HTERT RPE-1 (cell line): Measurements from ENCODE around the gene CFAP74.

ENCODE experiments used
- in situ Hi-C: fragments of 300-500 bp; cut with MboI; formaldehyde crosslinking; loops from 4 replicates; pipeline ENCODE4 v1.14.3; 2020; ENCODE audit warnings: low sequenced_read_pairs

CFAP74 gene

DNA sequence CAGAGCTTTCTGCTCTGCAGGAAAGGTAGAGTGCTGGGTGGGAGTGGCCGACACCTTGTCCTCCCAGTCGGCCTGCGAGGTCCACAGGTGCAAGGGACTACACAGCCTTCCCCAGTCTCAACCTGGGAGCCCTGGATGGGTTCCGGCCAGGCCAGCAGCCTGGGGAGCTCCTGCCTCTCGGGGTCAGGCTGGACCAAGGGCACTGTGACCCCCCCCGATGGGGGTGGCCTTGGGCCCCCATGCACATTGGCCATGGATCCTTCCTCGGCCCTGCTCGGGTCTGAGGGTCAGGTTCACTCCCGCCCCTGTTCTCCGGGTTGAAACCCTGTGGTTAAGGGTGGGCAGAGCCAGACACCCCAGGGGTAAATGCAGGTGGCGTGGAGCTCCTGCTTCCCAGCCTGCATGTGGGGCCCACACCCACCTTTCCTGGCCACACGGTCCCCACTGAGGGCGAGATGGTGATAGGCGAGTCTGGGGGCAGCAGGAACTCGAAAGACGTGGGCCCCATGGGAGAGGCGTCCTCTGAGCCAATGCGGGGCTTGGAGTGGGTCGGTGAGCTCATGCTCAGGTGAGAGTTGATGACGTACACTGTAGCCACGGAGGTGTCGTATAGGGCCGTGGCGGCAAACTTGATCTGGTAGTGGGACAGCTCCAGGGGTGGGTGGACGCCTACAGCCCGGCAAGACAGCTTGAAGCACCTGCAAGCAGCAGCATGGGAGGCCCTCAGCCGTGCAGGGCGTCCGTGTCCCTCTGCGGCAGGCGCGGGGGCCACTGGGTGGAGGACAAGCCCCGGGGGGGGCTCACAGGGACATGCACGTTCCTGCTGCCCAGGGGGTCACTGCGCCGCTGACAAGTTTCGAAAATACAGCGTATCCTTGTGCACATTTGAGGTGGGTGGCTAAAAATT is 73.7 kb downstream of the CFAP74 start:
- in situ Hi-C loops = no loop called here

DNA sequence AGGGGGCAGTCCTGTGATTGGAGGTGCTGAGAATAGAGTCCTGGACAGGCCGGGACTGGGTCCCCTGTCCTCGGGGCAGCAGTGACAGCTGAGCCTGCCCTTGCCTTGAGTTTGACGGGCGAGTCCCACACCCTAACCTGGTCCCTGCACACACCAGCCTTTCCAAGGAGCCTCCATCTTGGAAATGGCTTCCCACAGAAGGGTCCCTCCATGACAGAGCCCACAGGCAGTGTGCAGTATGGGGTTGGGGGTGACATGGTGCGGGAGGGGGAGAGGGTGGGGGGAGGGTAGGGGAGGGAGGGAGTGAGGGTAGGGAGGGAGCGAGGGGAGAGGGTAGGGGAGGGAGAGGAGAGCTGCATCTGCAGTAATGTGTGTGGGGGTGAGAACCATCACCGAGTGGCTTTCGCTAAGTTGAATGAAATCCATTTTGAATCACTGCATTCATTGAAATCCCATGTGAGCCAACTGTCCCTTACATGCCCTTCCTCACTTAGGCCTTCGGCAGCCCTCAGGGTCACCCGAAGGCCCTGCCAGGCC is 74.4 kb downstream of the CFAP74 start:
- in situ Hi-C loops = no loop called here

DNA sequence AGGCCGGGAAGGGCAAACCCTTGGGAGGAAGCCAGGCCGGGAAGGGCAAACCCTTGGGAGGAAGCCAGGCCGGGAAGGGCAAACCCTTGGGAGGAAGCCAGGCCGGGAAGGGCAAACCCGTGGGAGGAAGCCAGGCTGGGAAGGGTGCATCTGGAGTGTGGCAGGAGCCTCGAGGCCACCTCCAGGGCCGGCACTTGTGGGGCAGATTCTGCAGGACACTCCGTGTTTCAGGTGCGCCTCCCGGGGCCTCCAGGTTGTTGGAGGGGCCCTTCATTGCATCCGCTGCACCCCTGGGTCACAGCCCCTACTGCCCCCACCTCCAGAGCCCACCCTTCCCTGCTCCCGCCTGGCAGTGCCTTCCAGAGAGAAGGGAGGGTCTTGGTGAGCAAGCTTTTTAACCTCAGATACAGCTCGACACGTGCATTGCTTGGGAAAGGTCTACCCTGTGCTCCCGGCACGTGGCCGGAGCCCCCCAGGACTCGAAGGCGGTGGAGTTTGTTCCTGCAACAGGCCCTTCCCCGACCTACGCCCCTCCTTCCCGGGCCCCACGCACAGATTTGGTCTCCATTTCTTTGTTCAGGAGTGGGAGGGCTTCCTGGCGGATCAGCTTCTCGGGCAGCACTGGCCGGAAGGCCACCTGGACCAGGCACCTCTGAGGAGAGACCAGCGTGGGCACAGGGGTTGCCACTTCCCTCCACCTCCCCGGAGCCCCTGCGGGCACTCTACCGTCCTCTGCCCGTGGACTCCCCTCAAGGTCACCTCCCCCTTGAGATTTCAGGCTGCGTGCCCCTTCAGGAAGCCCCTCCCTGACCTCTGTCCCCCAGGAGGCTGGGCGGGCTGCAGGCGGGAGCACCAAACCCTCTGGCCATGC is 75.1 kb downstream of the CFAP74 start:
- in situ Hi-C loops = no loop called here

DNA sequence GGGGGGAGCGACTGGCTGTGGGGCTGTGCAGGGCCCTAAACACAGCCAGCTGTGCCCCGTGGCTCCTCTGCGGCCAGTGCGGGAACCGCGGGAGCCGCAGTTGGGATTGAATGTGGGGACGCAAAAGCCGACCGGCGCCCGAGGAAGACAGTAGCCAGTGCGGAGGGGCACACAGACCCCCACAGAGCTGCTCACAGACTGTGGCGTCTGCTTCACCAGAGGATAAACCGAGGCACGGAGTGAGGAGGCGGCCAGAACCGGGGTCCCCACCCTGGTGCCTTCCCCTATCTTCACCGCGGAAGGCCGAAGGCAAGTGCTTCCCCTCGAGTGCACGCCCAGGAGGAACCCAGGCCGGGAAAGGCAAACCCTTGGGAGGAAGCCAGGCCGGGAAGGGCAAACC is 75.8 kb downstream of the CFAP74 start:
- in situ Hi-C loops = no loop called here

DNA sequence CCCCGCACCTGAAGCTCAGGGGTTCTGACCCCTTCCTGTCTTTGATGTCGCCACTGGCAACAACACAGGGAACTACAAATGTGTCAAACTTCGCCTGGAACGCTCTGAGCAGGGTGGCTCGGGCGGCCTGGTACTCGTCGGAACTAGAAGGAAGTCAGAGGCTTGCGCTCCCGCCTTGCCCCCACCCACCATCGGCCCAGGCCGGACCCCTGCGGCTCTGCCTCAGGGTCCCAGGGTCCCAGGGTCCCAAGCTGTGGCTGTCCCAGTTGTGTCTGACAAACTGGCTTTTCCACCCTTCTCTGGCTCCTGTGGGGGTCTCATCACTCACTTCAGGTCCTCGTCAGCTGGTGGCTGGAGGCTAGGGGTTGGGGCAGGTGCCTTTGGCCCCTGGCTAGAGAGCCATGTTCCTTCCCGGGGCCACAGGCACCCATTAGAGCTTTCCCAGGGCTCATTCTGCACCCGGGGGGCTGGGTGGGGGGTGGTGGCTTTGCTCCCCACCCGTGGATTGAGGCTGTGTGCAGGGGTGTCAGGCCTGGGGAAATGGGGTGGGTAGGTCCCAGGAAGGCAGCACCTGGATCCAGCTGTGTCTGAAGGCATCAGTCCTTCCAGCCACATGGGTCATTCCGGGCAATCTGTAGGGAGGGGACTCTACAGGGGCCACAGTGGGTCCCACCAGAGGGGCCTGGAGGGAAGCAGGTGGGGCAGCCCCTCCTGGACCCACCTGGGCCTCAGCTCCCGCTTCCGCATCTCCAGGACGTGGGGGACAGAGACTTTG is 76.5 kb downstream of the CFAP74 start:
- in situ Hi-C loops = no loop called here

DNA sequence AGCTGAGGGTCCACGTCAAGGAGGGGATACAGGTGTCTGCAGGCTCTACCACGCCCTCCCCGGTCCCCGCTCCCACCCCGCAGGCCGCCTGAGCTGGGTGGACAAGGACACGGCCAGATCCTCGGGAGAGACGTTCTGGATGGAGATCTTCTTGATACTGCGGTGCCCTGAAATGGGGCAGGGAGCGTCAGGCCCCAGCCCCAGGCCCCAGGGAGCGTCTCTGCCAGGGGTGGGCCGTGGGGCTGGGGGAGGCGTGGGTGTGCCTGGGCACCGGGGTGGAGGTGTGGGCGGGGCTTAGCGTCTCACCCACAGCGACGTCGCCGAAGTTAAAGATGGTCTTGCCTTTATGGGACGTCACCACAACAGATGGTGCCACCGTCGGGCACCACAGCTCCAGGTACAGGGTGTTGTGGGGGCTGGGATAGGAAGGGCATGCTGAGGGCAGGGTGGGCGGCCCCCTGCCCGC is 77.2 kb downstream of the CFAP74 start:
- in situ Hi-C loops = no loop called here

DNA sequence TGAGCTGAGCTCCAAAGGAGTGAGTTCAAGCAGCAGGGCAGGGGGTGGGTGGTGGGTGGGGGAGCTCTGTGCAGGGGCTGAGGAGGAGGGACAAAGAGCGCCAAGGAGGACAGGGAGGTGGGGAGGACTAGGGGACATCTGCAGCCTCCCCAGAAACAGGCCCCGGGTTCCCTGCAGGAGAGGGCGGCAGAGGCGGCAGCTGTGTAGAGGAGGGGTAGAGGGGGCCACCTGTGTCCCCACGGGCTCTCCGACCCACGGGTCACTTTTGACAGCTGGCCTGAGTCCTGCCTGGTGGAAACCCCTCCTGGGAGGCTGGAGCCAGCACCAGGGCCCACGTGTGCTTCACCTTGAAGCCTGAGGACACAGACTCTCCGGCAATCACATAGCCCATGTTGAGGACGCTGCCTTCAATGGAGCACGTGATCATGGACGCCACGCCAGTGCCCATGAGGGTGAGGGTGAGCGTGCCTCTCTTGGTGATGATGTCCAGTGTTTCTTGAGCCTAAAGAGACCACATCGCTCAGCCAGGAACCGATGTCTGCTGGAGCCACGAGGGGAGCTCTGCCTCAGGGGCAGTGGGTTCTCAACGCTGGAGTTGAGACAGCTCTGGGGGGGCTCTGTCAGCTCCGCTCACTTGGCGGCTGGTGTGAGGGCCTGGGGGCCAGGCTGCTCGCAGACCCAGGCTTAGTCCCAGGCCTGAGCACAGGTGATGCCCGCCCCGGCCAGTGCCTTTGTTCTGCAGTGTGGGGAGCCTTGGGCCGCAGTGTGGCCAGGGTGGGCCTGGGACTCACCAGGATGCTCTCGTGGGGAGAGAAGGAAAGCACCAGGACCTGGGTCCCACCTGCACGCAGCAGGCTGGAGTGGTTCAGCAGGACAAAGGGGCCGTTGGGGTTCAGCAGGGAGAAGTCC is 77.9 kb downstream of the CFAP74 start:
- in situ Hi-C loops = no loop called here

DNA sequence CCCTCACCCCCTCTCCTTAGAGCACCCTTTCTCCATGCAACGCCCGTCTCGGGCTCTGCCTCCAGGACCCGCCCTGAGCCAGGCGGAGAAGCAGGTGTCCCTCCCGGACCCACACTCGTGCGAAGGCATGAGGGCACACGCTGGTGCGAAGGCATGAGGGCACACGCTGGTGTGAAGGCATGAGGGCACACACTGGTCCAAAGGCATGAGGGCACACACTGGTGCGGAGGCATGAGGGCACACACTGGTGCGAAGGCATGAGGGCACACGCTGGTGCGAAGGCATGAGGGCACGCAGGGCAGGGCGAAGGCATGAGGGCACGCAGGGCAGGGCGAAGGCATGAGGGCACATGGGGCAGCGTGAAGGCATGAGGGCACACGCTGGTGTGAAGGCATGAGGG is 78.7 kb downstream of the CFAP74 start:
- in situ Hi-C loops = no loop called here

DNA sequence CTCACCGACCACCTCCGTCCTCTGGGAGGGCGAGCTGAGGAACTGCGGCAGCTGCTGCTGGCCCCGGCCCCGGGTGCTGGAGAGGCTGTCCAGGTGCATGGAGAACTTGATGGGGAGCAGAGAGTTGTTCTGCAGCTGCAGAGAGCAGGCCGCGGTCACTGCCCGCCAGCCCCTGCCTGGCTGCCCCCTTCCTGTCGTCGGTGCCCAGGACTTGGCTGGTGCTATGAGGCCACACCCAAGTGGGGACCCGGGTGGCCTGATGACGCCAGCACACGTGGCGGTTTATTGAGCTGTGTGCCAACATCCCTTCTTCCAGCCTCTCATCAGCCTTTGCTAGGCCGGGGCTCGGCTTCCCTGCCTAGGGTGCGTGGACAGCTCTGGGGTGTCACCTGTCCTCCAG is 79.2 kb downstream of the CFAP74 start:
- in situ Hi-C loops = no loop called here

DNA sequence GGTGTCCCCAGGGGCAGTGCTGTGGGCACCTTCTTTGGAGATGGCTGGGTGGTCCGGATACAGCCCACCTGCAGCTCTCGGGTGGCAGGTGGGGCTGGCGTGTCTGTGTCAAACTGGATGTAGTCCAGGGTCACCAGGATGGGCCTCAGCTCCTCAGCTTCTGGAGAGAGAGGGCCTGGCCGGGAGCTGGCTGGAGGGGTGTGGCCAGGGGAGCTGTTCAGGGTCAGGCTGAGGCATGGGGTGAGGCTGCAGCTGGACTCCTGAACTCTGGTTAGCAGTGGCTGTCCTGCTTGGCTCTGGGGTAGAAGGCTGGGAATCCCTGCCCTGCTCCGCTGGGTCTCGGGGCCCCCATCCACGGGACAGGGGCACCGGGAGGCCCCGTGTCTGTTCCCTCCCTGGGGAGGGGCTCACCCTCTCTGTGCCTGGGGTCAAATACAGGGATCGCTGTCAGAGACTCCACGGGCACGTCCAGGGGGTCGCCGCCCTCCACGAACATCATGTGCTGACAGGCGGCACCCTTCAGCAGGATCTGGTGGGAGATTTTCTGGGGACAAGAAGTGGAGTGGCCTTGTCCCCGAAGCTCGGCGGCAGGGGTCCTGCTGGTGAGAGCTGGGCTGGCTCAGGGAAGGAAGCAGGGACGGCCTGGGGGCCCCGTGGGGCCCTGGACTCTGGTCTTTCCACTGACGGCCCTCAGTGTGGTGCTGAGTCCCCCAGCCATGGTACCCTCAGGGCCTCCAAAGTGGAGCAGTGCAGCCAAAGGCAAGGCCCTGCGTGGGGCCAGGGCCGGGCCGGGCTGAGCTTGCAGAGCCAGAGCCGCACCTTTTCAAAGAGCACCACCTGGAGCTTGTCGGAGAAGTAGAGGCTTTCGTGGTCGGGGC is 80.4 kb downstream of the CFAP74 start:
- in situ Hi-C loops = no loop called here

DNA sequence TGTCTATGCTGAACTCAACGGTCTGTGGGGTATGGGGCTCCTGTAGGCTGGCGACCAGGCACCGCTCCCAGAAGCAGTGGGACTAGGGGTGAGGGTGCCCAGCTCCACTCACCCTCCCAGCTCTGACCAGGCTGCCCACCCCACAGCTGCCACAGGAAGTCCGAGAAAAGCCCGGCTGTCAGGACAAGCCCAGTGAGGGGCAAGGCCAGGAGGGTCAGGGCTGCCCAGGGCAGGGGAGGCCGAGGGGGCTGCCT is 81.0 kb downstream of the CFAP74 start:
- in situ Hi-C loops = no loop called here

DNA sequence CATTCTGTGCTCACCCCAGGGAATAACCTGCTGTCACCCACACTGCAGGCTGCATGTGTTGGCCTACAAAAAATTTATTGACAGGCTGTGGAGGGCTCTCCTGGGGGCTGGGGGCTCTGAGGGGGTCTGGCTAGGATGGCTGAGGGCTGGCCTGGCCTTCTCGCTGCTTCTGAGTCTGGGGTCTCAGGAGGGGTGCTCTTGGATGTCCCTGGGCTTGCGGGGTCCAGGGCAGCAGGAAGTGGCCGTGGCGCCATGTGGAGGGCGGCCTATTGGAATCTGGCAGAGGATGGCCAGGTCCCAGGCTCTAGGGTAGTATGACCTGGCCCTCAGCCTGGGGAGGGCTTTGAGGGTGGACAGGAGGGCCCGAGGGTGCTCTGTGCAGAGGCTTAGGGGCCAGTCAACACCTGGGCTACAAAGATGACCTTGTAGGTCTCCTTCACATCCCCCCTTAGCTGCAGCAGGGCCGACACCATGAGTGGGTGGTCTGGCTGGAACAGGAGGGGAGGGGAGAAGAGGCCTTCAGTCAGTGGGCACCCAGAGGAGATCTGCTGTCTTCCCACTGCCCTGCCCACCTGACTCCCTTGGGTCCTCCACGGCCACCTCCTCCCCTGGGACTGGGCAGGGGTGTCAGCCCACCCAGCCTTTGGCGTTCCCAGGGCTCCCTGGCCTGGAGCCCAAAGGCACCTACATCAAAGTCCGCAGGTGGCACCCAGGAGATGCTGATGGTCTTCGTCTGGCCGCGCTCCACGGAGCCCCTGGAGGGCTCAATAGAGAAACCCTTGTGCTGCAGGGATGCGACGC is 81.5 kb downstream of the CFAP74 start:
- in situ Hi-C loops = no loop called here

DNA sequence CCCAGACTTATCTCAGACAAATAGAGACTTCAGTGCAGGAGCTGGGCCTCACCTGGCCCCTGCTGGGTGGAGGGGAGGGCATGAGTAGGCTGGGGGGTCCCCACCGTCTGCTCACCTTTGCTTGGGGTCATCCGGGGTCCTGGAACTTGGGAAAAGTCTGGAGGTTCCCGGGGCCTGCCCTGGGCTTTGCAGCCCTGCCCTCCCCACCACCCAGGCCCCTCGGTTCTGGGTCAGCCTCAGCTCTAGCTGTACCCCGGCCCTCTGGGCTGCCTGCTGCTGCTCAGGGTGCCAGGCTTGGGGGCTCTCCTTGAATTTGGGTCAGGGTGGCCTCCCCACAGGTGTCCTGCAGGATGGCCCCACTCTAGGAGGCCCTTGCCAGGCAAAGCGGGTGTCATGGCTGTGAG is 82.1 kb downstream of the CFAP74 start:
- in situ Hi-C loops = no loop called here

DNA sequence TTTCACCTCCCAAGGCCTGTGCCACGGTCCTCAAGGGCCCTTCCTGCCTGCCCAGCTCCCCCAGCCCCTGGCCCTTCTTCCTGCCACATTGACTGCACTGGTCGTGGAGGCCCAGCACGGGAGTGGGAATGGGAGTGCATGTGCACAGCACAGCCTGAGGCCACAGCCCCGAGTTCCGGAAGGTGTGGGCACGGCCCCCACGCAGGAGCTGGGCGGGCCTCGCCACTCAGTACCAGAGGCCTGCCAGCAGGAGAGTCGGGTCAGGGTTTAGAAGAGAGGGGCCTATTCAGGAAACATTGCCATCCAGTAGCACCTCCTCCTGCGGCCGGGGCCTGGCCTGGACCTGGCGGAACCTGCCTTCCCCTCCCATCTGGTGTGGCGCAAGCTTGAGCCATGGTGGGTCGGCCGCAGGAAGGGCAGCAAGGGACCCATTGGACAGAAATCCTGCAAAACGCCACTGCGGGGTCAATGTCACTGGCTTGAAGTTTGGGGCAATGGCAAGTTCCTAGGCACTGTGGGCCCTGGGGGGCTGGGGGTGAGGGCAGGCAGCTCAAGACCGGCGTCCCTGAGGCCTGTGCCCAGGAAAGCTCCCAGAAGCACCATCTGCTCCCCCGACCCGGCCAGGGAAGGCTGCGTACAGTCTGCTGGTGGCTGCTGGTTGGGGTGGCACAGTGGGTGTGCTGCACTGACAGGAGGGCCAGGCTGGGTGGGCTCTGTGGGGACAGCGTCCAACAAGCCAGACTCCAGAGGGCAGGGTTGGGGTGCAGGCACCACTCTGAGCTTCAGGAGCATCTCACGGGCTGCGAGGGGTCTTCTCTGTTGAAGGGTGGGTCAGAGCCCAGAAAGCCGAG is 82.8 kb downstream of the CFAP74 start:
- in situ Hi-C loops = no loop called here

DNA sequence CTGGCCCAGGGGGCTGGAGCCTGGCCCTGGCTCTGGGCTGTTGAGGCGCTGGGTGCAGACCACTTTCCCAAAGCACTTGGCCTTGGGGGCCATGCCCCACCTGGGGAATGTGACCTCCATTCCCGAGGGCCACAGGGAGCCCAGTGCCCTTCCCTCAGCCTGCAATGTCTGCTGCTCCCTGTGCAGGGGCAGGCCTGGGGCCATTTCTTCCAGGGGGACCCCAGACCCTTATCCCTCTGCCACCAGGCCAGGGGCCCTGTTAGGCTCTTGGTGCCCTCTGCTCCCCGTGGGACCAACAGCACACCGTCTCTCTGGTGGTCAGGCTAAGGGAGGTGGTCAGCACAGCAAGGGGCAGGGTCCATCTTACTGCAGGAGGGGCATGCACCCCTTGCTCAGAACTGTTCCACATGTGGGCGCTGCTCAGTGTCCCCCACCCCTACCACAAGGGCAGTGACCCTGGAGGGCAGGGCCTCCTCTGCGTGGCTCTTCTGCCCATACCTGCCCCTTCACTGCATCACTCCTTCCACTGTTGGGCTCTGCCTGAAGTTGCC is 83.5 kb downstream of the CFAP74 start:
- in situ Hi-C loops = no loop called here

DNA sequence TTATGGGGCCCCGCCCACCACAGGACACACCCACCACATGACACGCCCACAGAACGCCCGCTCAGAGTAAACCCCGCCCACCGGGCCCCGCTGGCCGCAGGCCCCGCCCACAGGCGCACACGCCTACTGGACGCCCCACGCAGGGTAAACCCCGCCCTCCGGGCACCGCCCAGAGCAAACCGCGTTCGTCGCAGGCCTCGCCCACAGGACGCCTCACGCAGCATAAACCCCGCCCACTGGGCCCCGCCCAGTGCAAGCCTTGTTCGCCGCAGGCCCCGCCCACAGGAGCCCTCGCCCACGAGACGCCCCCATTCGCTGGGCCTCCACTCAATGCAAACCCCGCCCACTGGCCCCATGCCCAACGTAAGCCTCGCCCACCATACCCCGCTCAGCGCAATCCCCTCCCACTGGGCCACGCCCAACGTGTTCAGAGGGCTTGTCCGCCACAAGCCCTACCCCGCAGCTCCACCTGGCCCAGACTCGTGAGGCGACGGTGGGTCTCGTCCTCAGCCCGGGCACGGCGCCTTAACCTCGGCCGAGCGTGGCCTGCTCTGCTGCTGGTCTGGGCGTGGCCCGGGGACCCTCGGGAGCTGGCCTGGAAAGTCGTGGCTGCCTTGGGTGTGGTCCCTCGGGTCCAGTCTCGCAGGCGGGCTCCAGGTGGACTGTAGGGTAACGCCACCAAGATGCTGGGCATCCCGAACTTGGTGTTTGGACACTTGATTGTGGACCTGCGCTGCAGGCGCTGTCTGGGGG is 84.1 kb downstream of the CFAP74 start:
- in situ Hi-C loops = no loop called here
